HepG2 (cell line): ENCODE measurements around the gene MICB. TPM values are rescaled to one million over a fixed set of nuclear protein-coding genes. Genes with fewer than 3 reads are reported as not detected.

Experiments used
- ADNP ChIP-seq: sonication (generic); formaldehyde crosslinking; IDR thresholded peaks from 2 replicates; pipeline ENCODE4 v1.4.0; 2020; ENCODE audit warnings: missing genetic modification reagents
- CREB1 ChIP-seq, 2 experiments: fragments of 450-650 bp in 1 of 2; IDR thresholded peaks; 2 replicates each; pipeline ENCODE4 v1.6.1; 2016 to 2017; ENCODE audit warnings: control low read depth in 1 of 2, mild to moderate bottlenecking in 1 of 2, missing compliant biosample characterization in 1 of 2, missing genetic modification characterization in 1 of 2
- DMAP1 ChIP-seq: IDR thresholded peaks from 2 replicates; pipeline ENCODE4 v1.6.1; 2016
- ELF1 ChIP-seq: sonication (generic); formaldehyde crosslinking; IDR thresholded peaks from 2 replicates; pipeline ENCODE4 v1.4.0; 2020; ENCODE audit warnings: missing genetic modification reagents
- ERF ChIP-seq: IDR thresholded peaks from 2 replicates; pipeline ENCODE4 v1.6.1; 2018; ENCODE audit warnings: missing biosample characterization, missing genetic modification reagents
- HNRNPL ChIP-seq: fragments of 200-400 bp; formaldehyde crosslinking; IDR thresholded peaks from 2 replicates; pipeline ENCODE4 v1.6.1; 2017; ENCODE audit warnings: mild to moderate bottlenecking, low read depth, low read length
- ISL2 ChIP-seq: sonication (generic); formaldehyde crosslinking; IDR thresholded peaks from 2 replicates; pipeline ENCODE4 v1.5.0; 2020; ENCODE audit warnings: missing genetic modification reagents
- KLF13 ChIP-seq: sonication (generic); formaldehyde crosslinking; IDR thresholded peaks from 2 replicates; pipeline ENCODE4 v1.4.0; 2020; ENCODE audit warnings: mild to moderate bottlenecking, missing genetic modification reagents
- PHF8 ChIP-seq: sonication (generic); formaldehyde crosslinking; IDR thresholded peaks from 2 replicates; pipeline ENCODE4 v1.5.0; 2020; ENCODE audit warnings: missing genetic modification reagents
- POLR2AphosphoS5 ChIP-seq: IDR thresholded peaks from 2 replicates; pipeline ENCODE4 v1.6.1; 2012; ENCODE audit warnings: low read depth, low read length
- PRDM15 ChIP-seq: sonication (generic); formaldehyde crosslinking; IDR thresholded peaks from 2 replicates; pipeline ENCODE4 v1.4.0; 2020; ENCODE audit warnings: missing genetic modification reagents
- RFX1 ChIP-seq: fragments of 450-650 bp; IDR thresholded peaks from 2 replicates; pipeline ENCODE4 v1.6.1; 2017
- SALL1 ChIP-seq: sonication (generic); formaldehyde crosslinking; IDR thresholded peaks from 2 replicates; pipeline ENCODE4 v1.8.0; 2022; ENCODE audit warnings: mild to moderate bottlenecking, missing genetic modification reagents
- ZFY ChIP-seq: sonication (generic); formaldehyde crosslinking; IDR thresholded peaks from 2 replicates; pipeline ENCODE4 v1.4.0; 2020; ENCODE audit warnings: missing genetic modification reagents
- ZNF180 ChIP-seq: sonication (generic); formaldehyde crosslinking; IDR thresholded peaks from 2 replicates; pipeline ENCODE4 v1.4.0; 2020; ENCODE audit warnings: low read depth, missing genetic modification reagents, borderline replicate concordance
- ZNF550 ChIP-seq: sonication (generic); formaldehyde crosslinking; IDR thresholded peaks from 2 replicates; pipeline ENCODE4 v1.4.0; 2020; ENCODE audit warnings: mild to moderate bottlenecking, missing genetic modification reagents, borderline replicate concordance
- ZNF598 ChIP-seq: sonication (generic); formaldehyde crosslinking; IDR thresholded peaks from 2 replicates; pipeline ENCODE4 v1.5.1; 2020; ENCODE audit warnings: mild to moderate bottlenecking, missing genetic modification reagents, borderline replicate concordance
- ZNF691 ChIP-seq: sonication (generic); formaldehyde crosslinking; IDR thresholded peaks from 2 replicates; pipeline ENCODE4 v1.4.0; 2020; ENCODE audit warnings: missing genetic modification reagents, low read depth, mild to moderate bottlenecking, borderline replicate concordance
- ZNF710 ChIP-seq: sonication (generic); formaldehyde crosslinking; IDR thresholded peaks from 2 replicates; pipeline ENCODE4 v1.5.0; 2020; ENCODE audit warnings: mild to moderate bottlenecking, missing genetic modification reagents, borderline replicate concordance
- polyA plus RNA-seq, 8 experiments: library from polyadenylated mRNA; depleted of rRNA in 3 of 8; stranded (reverse) in 7 of 8; unstranded in 1 of 8; fragments of >200 nt; fragmentation: Illumina TruSeq in 4 of 8; extraction: Trizol in 4 of 8; gene quantifications; 2 replicates each; pipeline versions ENCODE4 v1.2.1 to v1.2.3, GENCODE V29; 2011 to 2016; ENCODE audit warnings: low read depth in 4 of 8, missing spikeins in 1 of 8, mixed read lengths in 1 of 8; ENCODE audit not compliant: insufficient read depth in 1 of 8
- total RNA-seq, 5 experiments: library from RNA; depleted of rRNA; stranded (reverse); fragments of >200 nt; fragmentation: Illumina TruSeq; extraction: Trizol; gene quantifications; 2 replicates each; pipeline ENCODE4 v1.2.3, GENCODE V29; 2016; ENCODE audit warnings: low read depth in 1 of 5
- TF ChIP-seq, protein P1 (sequence below): sonication (generic); formaldehyde crosslinking; IDR thresholded peaks from 2 replicates; pipeline ENCODE4 v1.4.0; 2020; ENCODE audit warnings: mild to moderate bottlenecking, missing genetic modification reagents

The MICB gene
- total and polyA plus RNA-seq, 2 of the 13 experiments (the other 11 are each of a cell fraction or from before 2014, with no cell fraction given), result 12.5 to 12.8 TPM

DNA sequence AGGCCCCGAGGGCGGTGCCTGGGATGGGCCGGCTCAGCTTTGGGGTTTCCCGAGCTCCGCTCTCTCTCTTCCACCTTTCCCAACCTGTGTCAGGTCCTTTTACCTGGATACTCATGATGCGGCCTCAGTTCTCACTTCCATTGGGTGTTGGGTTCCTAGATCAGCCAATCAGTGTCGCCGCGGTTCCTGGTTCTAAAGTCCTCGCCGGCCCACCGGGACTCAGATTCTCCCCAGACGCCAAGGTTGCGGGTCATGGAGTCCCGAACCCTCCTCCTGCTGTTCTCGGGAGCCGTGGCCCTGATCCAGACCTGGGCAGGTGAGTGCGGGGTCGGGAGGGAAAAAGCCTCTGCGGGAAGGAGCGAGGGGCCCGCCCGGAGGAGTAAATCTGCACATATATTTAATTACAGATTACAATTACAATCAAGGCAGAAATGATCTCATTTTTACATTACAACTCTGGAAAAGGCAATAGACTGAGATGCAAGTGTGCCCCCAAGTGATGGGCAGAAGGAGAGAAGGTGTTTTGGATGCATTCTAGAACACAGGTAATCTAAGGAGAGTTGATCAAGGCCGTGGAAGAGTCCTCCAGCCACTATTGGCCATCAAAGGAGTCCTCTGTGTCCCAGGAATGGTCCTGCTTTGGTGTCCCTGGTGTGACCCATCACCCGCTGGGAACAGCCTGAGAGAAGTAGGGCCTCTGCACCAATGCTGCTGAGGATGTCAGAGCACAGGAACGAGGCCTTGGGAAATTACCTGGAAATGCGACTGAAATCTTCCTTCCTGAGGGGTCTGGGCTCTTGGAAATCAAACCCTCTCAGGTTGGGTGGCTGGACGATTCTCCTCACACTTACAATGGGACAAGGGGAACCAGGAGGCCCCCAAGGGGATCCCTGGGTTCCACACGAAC, 34.7 kb upstream of the MICB start (continued):
- TF ChIP-seq DMAP1 (CRISPR knock-in tag) (no peak), HNRNPL (peak; percentile 65; the same call in 1 of the 2 replicates), SALL1 (CRISPR knock-in tag) (peak; percentile 18; the same call in 1 of the 2 replicates), ISL2 (CRISPR knock-in tag) (0 out of 2 replicates have a peak, but pooled peaks have one; percentile 28), ZNF598 (peak; percentile 75; the same call in 1 of the 2 replicates), ZNF691 (0 out of 2 replicates have a peak, but pooled peaks have one; percentile 42), PRDM15 (CRISPR knock-in tag) (no peak), ERF (0 out of 2 replicates have a peak, but pooled peaks have one; percentile 15), ADNP (CRISPR knock-in tag) (no peak), KLF13 (CRISPR knock-in tag) (no peak), ZNF710 (no peak), PHF8 (CRISPR knock-in tag) (peak; percentile 67), ELF1 (0 out of 2 replicates have a peak, but pooled peaks have one; percentile 12), ZNF180 (CRISPR knock-in tag) (no peak), RFX1 (no peak), CREB1 (IDR thresholded peaks at IDR 0.05) (peak; percentile 91), CREB1 (CRISPR knock-in tag; IDR thresholded peaks at IDR 0.05) (peak; percentile 98), POLR2AphosphoS5 (peak; percentile 85), ZNF550 (CRISPR knock-in tag) (0 out of 2 replicates have a peak, but pooled peaks have one; percentile 66), ZFY (CRISPR knock-in tag) (peak; percentile 73)
- TF ChIP-seq, protein P1, sequence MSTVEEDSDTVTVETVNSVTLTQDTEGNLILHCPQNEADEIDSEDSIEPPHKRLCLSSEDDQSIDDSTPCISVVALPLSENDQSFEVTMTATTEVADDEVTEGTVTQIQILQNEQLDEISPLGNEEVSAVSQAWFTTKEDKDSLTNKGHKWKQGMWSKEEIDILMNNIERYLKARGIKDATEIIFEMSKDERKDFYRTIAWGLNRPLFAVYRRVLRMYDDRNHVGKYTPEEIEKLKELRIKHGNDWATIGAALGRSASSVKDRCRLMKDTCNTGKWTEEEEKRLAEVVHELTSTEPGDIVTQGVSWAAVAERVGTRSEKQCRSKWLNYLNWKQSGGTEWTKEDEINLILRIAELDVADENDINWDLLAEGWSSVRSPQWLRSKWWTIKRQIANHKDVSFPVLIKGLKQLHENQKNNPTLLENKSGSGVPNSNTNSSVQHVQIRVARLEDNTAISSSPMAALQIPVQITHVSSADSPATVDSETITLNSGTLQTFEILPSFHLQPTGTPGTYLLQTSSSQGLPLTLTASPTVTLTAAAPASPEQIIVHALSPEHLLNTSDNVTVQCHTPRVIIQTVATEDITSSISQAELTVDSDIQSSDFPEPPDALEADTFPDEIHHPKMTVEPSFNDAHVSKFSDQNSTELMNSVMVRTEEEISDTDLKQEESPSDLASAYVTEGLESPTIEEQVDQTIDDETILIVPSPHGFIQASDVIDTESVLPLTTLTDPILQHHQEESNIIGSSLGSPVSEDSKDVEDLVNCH, result no peak
